DMS79 treated with DMSO at 0.1 percent for 48 hours (cell line): ENCODE results near the gene MYORG.
A peak's percentile ranks its signal among the peaks of the same experiment; 100 is the strongest.

Experiments
- DNase-seq: peaks from one replicate; lab custom pipeline; 2025; lab: John Stamatoyannopoulos, UW

Gene MYORG

DNA sequence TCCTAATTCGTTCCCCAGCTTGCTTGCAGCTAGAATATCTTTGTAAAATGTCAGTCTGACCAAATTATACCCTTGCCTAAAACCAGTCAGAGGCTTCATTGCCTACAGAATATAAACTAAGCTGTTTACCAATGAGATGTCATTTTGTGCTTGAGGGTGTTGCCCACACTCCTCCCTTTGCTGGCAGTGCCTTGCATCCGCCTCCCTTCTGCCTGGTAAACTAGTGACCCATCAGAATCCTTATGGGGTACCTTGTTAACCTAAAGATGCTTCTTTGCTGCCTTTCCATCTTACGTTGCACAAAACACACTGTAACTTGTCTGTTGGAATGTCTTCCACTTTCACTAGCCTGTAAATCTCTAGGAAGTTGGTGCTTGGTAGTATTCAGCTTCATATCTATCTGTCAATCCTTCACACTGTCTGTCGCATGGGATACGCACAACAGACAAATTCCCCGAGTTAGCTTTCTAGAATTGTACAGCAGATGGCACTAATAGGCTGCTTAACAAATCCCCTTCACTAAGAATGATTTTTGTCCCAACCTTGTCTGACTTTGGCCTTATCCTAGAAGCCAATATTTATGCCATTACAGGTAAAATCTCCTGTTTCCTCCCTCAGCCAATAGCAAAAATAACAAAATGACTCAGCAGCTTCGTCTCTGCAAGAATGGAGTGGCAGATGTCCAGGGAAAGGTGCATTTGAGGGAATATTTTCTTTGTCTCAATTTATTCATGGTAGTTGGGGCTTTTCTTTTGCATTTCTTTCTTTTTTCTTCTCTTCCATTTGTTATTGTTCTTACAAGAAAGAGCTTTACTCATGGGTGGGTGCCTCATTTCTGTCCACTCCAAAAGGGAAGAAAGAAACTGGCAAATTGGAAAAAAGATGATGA lies 44.4 kb downstream of the MYORG start:
- peak; percentile 45 for DNase-seq

DNA sequence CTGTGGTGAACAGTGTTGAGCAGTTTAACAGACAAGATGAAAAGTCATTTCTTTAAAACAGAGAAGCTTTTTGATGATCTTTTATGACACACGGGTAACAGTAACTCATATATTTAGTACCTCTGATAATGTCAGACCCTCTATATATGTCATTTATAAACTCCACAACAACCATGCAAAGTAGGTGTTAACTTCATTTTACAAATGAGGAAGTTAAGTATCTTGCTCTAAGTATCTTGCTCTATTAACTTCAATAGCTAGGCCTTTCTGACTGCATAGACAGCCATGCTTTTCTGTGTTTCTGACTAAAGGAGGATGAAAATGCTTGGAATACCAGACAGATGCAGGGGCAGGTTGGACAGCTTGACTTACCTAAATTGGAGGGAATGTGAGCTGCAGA lies 45.5 kb downstream of the MYORG start:
- DNase-seq, result no peak

DNA sequence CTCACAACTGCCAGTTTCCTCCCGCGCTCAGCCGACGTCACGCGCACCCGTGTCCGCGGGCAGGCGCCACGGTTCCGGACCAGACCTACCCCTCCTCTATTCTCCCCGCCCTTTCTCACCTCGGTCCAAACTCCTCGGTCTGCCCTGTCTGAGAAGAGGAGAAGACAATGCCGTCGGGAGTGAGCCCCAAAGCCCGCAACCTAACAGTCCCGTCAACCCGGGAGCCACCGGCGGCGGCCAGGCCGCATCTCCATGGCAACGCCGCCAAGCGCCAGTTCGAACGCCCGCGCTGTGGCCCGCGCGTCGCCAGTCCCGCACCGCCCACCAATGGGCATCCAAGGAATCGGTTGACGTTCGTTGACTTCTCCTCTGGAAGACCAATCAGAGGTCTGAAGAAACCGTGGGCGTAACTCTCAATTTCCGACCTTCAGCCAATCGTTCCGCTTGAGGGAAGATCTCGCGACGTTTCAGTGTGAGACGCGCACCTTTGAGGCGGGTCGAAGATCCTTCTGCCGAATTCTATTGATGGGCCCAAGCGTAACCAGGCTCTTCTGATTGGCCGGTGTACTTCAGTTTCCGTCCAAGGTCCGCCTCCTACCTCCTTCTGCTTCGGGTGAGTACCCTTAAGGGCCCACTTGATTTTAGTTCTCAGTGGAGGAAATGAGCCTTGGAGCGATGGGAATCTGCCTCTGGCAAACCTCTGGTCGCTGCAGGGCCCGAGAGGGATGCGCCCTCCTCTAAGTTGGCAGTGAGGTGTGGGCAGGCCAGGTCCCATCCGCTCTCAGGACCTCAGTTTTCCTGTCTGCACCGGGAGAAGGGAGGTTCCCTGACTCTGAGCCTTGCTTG lies 47.5 kb downstream of the MYORG start, which contains the start of the genes KIF24 and NUDT2:
KIF24 (minus strand) TSS at position 282 of the 846 bp plus-strand sequence. CDS start 17,922 bp downstream, outside the sequence.
NUDT2 (plus strand) TSS at position 583 of the 846 bp plus-strand sequence. CDS start 9,471 bp downstream, outside the sequence.
- peak; percentile 99 for DNase-seq

DNA sequence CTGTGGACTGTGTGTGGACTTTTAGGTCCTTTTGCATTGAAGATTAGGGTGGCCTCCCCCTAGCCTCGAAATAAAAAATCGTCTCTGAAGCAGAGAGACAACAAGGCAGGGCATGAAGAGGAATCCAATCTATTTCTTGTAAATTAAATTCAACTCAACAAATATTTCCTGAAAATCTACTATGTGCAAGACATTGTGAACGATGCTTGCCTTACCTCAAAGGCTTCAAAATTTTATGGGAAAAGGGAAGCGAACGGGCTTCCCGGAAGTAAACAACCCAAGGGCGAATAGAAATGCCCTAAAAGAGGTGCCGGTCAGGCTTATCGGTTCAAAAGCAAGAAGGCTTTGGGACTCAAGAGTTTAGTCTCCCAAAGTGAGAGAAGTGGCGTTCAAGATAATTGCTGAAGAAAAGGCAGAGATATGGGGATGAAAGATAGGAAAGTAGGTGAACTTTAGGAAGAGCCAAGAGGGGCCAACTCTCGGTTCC lies 48.2 kb downstream of the MYORG start:
- DNase-seq, result peak; percentile 88

DNA sequence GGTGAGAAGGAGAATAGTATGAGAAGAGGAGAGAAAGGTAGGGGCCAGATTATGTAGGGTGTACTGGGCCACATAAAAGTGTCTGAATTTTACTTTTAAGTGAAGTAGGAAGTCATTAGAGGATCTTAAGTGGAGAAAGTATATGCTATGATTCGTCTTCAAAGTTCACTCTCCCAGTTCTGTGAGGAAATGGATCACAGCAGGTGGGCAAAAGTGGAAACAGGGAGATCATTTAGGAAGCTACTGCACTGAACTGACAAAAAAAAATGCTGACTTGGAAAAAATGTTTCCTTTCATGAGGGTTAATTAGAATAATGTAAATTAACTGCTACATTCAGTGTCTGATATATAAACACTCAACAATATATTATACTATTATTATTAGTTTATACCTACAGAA lies 50.0 kb downstream of the MYORG start:
- DNase-seq, result no peak

DNA sequence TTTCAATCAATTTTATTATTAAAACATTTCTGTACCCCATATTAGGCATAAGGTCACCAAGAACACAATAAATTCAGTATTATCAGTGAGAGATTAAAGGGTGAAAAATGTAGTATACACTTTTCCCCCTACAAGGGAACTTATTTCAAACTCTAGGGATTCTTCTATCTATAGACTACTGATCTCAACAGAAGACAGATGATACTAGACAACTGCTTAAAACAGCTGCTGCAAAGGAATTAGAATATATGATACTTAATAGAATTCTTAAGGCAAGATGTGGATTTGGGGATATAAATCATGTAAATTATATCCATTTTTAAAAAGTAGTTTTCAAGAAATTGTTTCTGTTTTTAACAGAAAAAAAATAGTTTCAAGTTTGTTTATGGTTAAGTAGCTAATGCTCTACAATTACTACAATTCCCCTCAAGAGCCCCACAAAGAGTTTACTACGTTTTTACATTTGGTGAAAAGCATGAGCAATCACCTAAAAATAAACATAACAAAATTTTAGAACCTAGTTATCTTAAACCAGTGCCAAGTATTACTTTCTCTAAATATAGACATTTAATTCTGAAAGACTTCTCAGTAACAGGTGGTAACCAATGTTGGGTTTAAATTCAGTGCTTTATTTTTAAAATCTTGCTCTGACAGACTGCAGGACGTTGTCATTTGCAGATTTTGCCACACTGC lies 53.7 kb downstream of the MYORG start:
- DNase-seq, result no peak

DNA sequence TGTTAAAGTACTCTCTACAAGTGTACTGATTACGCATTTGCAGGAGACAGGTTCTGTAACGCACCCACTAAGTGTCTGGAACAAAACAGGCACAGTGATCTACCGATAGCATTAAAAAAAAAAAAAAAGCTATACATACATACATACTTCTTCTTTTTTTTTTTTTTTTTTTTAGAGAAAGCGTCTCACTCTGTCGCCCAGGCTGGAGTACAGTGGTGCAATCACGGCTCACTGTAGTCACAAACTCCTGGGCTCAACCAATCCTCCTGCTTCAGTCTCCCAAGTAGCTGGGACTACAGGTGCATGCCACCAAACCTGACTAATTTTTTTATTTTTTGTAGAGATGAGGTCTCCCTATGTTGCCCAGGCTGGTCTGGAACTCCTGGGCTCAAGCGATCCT lies 55.2 kb downstream of the MYORG start:
- DNase-seq, result no peak

DNA sequence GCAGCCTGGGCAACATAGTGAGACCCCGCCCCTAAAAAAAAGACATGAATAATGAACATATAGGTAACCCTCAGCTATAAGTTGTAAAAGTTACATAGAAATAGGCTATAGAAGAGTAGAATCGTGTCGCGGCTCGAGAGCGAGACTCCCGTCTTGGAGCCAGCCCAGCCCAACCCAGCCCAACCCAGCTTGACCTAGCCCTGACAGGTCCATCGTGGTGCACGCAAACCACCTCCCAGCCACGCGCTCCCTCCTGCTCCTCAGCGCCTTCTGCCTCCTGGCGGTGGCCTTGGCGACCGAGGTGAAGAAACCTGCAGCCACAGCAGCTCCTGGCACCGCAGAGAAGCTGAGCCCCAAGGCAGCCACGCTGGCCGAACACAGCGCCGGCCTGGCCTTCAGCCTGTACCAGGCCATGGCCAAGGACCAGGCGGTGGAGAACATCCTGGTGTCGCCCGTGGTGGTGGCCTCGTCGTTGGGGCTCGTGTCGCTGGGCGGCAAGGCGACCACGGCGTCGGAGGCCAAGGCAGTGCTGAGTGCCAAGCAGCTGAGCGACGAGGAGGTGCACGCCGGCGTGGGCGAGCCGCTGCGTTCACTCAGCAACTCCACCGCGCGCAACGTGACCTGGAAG lies 58.4 kb downstream of the MYORG start:
- no peak for DNase-seq

DNA sequence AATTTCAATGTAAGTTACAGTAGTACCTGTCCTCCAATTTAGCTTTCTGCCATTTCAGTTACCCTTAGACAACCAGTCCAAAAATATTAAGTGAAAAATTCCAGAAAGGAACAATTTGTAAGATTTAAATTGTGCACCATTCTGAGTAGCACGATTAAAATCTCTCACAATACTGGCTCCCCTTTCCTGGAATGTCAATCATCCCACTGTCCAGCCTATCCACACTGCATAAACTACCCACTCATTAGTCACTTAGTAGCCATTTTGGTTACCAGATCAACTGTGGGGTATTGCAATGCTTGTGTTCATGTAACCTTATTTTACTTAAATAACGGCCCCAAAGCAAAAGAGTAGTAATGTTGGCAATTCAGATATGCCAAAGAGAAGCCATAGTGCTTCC lies 59.3 kb downstream of the MYORG start:
- no peak for DNase-seq
